DND-41 (cell line): Measurements from ENCODE around the gene INTS1.
"Not testable (repeated sequence)": the region's sequence is repeated elsewhere in the genome, so short reads cannot be mapped to it uniquely, and the experiment has no call there.

ENCODE experiments used
- EZH2 ChIP-seq: IDR thresholded peaks from 3 replicates; pipeline ENCODE4 v1.6.1; 2012; ENCODE audit warnings: borderline replicate concordance, low read depth, mild to moderate bottlenecking, moderate library complexity, low read length, inconsistent platforms; ENCODE audit not compliant: severe bottlenecking
- TF ChIP-seq, protein P1 (sequence below): IDR thresholded peaks from 2 replicates; pipeline ENCODE4 v1.5.1; 2012; ENCODE audit warnings: borderline replicate concordance, low read length, moderate library complexity, mild to moderate bottlenecking; ENCODE audit not compliant: poor library complexity, severe bottlenecking; ENCODE audit errors: extremely low read depth

DNA sequence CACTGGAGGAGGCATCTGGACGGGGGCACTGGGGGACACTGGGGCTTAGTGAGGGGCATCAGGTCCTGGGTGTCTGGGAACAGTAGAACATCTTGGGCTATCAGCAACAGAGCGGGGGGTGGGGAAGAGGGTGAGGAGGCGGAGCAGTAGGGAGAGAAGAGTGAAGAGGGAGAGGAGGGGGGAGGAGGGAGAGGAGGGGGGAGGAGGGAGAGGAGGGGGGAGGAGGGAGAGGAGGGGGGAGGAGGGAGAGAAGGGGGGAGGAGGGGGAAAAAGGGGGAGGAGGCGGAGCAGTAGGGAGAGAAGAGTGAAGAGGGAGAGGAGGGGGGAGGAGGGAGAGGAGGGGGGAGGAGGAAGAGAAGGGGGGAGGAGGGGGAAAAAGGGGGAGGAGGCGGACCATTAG, 58.2 kb downstream of the INTS1 start:
- TF ChIP-seq, protein P1, sequence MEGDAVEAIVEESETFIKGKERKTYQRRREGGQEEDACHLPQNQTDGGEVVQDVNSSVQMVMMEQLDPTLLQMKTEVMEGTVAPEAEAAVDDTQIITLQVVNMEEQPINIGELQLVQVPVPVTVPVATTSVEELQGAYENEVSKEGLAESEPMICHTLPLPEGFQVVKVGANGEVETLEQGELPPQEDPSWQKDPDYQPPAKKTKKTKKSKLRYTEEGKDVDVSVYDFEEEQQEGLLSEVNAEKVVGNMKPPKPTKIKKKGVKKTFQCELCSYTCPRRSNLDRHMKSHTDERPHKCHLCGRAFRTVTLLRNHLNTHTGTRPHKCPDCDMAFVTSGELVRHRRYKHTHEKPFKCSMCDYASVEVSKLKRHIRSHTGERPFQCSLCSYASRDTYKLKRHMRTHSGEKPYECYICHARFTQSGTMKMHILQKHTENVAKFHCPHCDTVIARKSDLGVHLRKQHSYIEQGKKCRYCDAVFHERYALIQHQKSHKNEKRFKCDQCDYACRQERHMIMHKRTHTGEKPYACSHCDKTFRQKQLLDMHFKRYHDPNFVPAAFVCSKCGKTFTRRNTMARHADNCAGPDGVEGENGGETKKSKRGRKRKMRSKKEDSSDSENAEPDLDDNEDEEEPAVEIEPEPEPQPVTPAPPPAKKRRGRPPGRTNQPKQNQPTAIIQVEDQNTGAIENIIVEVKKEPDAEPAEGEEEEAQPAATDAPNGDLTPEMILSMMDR = not testable (repeated sequence)
- not testable (repeated sequence) for TF ChIP-seq EZH2
